A549 (cell line): ENCODE data around the gene USP6NL. TPM values are rescaled to one million over a fixed set of nuclear protein-coding genes. Genes with fewer than 3 reads are reported as not detected.

ENCODE experiments used
- ATAC-seq, 2 experiments: fragments of 200-7000 bp in 1 of 2; fragments of >200 bp in 1 of 2; cut with Nextera tagmentation in 1 of 2; cut with Tn5 transposase in 1 of 2; 3 replicates each; pipeline versions ENCODE4 v1.8.0 to v1.9.1; 2018 to 2020; ENCODE audit warnings: mild to moderate bottlenecking in 1 of 2, moderate library complexity in 1 of 2
- CTCF ChIA-PET: fragments of 300-600 bp; sonication (Branson Sonifier 250); formaldehyde crosslinking; extraction: SDS; loops from one replicate; lab custom pipeline; 2021; ENCODE audit warnings: antibody characterized with exemption, inconsistent platforms; lab: Yijun Ruan, JAX
- POLR2A ChIA-PET: fragments of 350-600 bp; formaldehyde crosslinking; extraction: SDS; loops from one replicate; lab custom pipeline; 2021; ENCODE audit warnings: antibody characterized with exemption, inconsistent platforms; lab: Yijun Ruan, JAX
- DNase-seq, 2 experiments: peaks; one replicate each; pipeline versions ENCODE4 v3.0.0 to v3.0.0-alpha.2; 2011 to 2016; ENCODE audit warnings: low read depth in 1 of 2, low spot score in 1 of 2
- FAIRE-seq: peaks from 2 replicates; lab custom pipeline; 2011; peaks lifted over from hg19 to GRCh38; lab: Jason Lieb, UNC
- H3K27ac ChIP-seq, 2 experiments: fragments of >200 bp; sonication (Bioruptor Twin); formaldehyde crosslinking; 3 replicates each; pipeline ENCODE4 v1.5.1; 2016 to 2017
- H3K4me1 ChIP-seq: fragments of >200 bp; sonication (Bioruptor Twin); formaldehyde crosslinking; 3 replicates; pipeline ENCODE4 v1.6.1; 2016
- H3K4me2 ChIP-seq: fragments of >200 bp; sonication (Bioruptor Twin); formaldehyde crosslinking; 3 replicates; pipeline ENCODE4 v1.6.1; 2016
- H3K4me3 ChIP-seq: fragments of >200 bp; sonication (Bioruptor Twin); formaldehyde crosslinking; 3 replicates; pipeline ENCODE4 v1.5.1; 2016
- H3K9me3 ChIP-seq: fragments of >200 bp; sonication (Bioruptor Twin); formaldehyde crosslinking; 3 replicates; pipeline ENCODE4 v1.6.1; 2016
- ATOH8 ChIP-seq: fragments of 250-450 bp; sonication (Bioruptor Pico); IDR thresholded peaks from 2 replicates; pipeline ENCODE4 v1.5.0; 2020; ENCODE audit warnings: low read depth, mild to moderate bottlenecking, moderate library complexity
- CEBPB ChIP-seq, 2 experiments: fragments of >200 bp in 1 of 2; sonication (Bioruptor Twin) in 1 of 2; formaldehyde crosslinking in 1 of 2; IDR thresholded peaks; 2 replicates each; pipeline ENCODE4 v1.6.1; 2012 to 2016
- EHF ChIP-seq: fragments of 250-450 bp; sonication (Bioruptor Pico); IDR thresholded peaks from 2 replicates; pipeline ENCODE4 v1.5.0; 2020; ENCODE audit warnings: mild to moderate bottlenecking
- ELK1 ChIP-seq: fragments of 150-350 bp; IDR thresholded peaks from 2 replicates; pipeline ENCODE4 v1.6.1; 2014; ENCODE audit warnings: low read depth, mild to moderate bottlenecking, low read length
- HMGXB4 ChIP-seq: fragments of 250-450 bp; sonication (Bioruptor Pico); IDR thresholded peaks from 2 replicates; pipeline ENCODE4 v1.5.0; 2021; ENCODE audit warnings: mild to moderate bottlenecking, moderate library complexity, borderline replicate concordance
- HOXA7 ChIP-seq: fragments of 250-450 bp; sonication (Bioruptor Pico); IDR thresholded peaks from 2 replicates; pipeline ENCODE4 v1.5.0; 2020; ENCODE audit warnings: mild to moderate bottlenecking, moderate library complexity
- HOXB5 ChIP-seq: fragments of 250-450 bp; sonication (Bioruptor Pico); IDR thresholded peaks from 2 replicates; pipeline ENCODE4 v1.5.0; 2020; ENCODE audit warnings: mild to moderate bottlenecking, moderate library complexity
- JUN ChIP-seq, 2 experiments: fragments of >200 bp; sonication (Bioruptor Twin); formaldehyde crosslinking; IDR thresholded peaks; 2 replicates in 1 of 2; 3 replicates in 1 of 2; pipeline ENCODE4 v1.6.1; 2016 to 2017
- KDM1A ChIP-seq: fragments of 200-600 bp; sonication (generic); IDR thresholded peaks from 2 replicates; pipeline ENCODE4 v1.6.1; 2016; ENCODE audit warnings: low read depth, mild to moderate bottlenecking
- MAFK ChIP-seq: fragments of 450-650 bp; IDR thresholded peaks from 2 replicates; pipeline ENCODE4 v1.6.1; 2014; ENCODE audit not compliant: partially characterized antibody
- NFE2L2 ChIP-seq: fragments of 150-350 bp; conservative IDR thresholded peaks from 2 replicates; pipeline ENCODE4 v1.6.1; 2014; ENCODE audit warnings: low read length
- NR3C1 ChIP-seq: fragments of >200 bp; sonication (Bioruptor Twin); formaldehyde crosslinking; IDR thresholded peaks from 3 replicates; pipeline ENCODE4 v1.6.1; 2017
- PHF8 ChIP-seq: fragments of 200-600 bp; sonication (generic); IDR thresholded peaks from 2 replicates; pipeline ENCODE4 v1.6.1; 2016; ENCODE audit warnings: low read depth, mild to moderate bottlenecking, antibody characterized with exemption, moderate library complexity, borderline replicate concordance
- RAD21 ChIP-seq, 2 experiments: fragments of >200 bp in 1 of 2; sonication (Bioruptor Twin) in 1 of 2; formaldehyde crosslinking in 1 of 2; IDR thresholded peaks in 1 of 2; conservative IDR thresholded peaks in 1 of 2; 2 replicates in 1 of 2; 3 replicates in 1 of 2; pipeline ENCODE4 v1.6.1; 2012 to 2018; ENCODE audit warnings: inconsistent platforms in 1 of 2
- RCOR1 ChIP-seq: fragments of 150-350 bp; IDR thresholded peaks from 2 replicates; pipeline ENCODE4 v1.6.1; 2014; ENCODE audit warnings: antibody characterized with exemption, low read length, low read depth
- RNF2 ChIP-seq: fragments of 200-600 bp; sonication (generic); IDR thresholded peaks from 2 replicates; pipeline ENCODE4 v1.6.1; 2016; ENCODE audit warnings: low read depth, mild to moderate bottlenecking, antibody characterized with exemption, moderate library complexity, borderline replicate concordance
- SMC3 ChIP-seq: fragments of >200 bp; sonication (Bioruptor Twin); formaldehyde crosslinking; IDR thresholded peaks from 3 replicates; pipeline ENCODE4 v1.6.1; 2018; ENCODE audit warnings: inconsistent platforms
- TP53 ChIP-seq: fragments of 250-450 bp; sonication (Bioruptor Pico); IDR thresholded peaks from 2 replicates; pipeline ENCODE4 v1.5.0; 2021; ENCODE audit warnings: mild to moderate bottlenecking, moderate library complexity
- ZC3H11A ChIP-seq: fragments of 450-650 bp; IDR thresholded peaks from 2 replicates; pipeline ENCODE4 v1.6.1; 2014; ENCODE audit warnings: antibody characterized with exemption, mild to moderate bottlenecking
- ZNF302 ChIP-seq: fragments of 250-450 bp; sonication (Bioruptor Pico); IDR thresholded peaks from 2 replicates; pipeline ENCODE4 v1.9.0; 2021; ENCODE audit warnings: inconsistent platforms, mild to moderate bottlenecking, moderate library complexity
- WGBS: methylation state at CpG from one replicate; pipeline ENCODE4 v1.1.6; 2017; ENCODE audit errors: missing lambda C conversion rate; 5-methylcytosine and 5-hydroxymethylcytosine counted together
- polyA plus RNA-seq, 4 experiments: library from polyadenylated mRNA; depleted of rRNA in 3 of 4; stranded (reverse); fragments of >200 nt; fragmentation: RNase III in 1 of 4; extraction: RNeasy Plus Mini Kit Qiagen cat#74134 plus additional on column Dnase treatment in 1 of 4; gene quantifications; 2 replicates in 3 of 4; 3 replicates in 1 of 4; pipeline ENCODE4 v1.2.3, GENCODE V29; 2011 to 2017

The USP6NL gene
- polyA plus RNA-seq, 2 of the 4 experiments (the other 2 are of a cell fraction) = 10.6 to 18.2 TPM

- TF ChIP-seq HMGXB4 (CRISPR knock-in tag) (no peak), HOXB5 (CRISPR knock-in tag) (no peak), EHF (no peak), ATOH8 (CRISPR knock-in tag) (no peak), PHF8 (no peak), HOXA7 (CRISPR knock-in tag) (no peak), NR3C1 (no peak), RCOR1 (no peak), TP53 (CRISPR knock-in tag) (no peak), ELK1 (no peak), JUN (IDR thresholded peaks at IDR 0.05) (no peak), RAD21 (conservative IDR thresholded peaks at IDR 0.05 in 1 of 2, IDR thresholded peaks at IDR 0.05 in 1 of 2) (no peak), NFE2L2 (no peak), MAFK (no peak), SMC3 (no peak), RNF2 (no peak), ZNF302 (no peak), ZC3H11A (no peak), KDM1A (no peak)
- TF ChIP-seq, all 56 proteins: peak for 0
- ChIA-PET POLR2A (interaction anchor here (0.6 kb wide), 1 partner anchor 355 kb away, joined by 3 read pairs; no protein-coding TSS in a partner anchor), CTCF (interaction anchor here (0.7 to 2.5 kb wide), 3 partner anchors 11 to 275 kb away, joined by 3 to 15 read pairs (median 8); no protein-coding TSS in a partner anchor)
- 92% methylated on average over 4 of the region's 6 CpGs for WGBS
- Histone ChIP-seq H3K9me3 (no peaks in the 10 kb centered on the region), H3K27ac (no peak overlapping the region), H3K4me1 (no peaks in the 10 kb centered on the region), H3K4me2 (no peak overlapping the region), H3K4me3 (no peak overlapping the region)
- FAIRE-seq (no peak), ATAC-seq (no peak), DNase-seq (no peak)
These were observed 128.0 kb downstream of the USP6NL start for GRCh38 chr10:11483201-11484148.

GRCh38 chr10:11482306-11482705 is 129.1 kb downstream of the USP6NL start:
- no peak for ATAC-seq
- peak; percentile 28 for FAIRE-seq
- no peak overlapping the region for H3K4me3 ChIP-seq
- H3K27ac ChIP-seq = no peak overlapping the region
- no peak overlapping the region for H3K4me2 ChIP-seq
- no peaks in the 10 kb centered on the region for H3K9me3 ChIP-seq
- POLR2A ChIA-PET = no interaction called here
- CTCF ChIA-PET = interaction anchor here (2.2 to 2.4 kb wide), 2 partner anchors 33 to 276 kb away, joined by 5 to 8 read pairs; no protein-coding TSS in a partner anchor
- TF ChIP-seq CEBPB (IDR thresholded peaks at IDR 0.05) = no peak
- TF ChIP-seq MAFK = no peak
- H3K4me1 ChIP-seq = no peaks in the 10 kb centered on the region
- no peak for DNase-seq
